ENCODE data around the gene CROCC2.

The CROCC2 gene

DNA sequence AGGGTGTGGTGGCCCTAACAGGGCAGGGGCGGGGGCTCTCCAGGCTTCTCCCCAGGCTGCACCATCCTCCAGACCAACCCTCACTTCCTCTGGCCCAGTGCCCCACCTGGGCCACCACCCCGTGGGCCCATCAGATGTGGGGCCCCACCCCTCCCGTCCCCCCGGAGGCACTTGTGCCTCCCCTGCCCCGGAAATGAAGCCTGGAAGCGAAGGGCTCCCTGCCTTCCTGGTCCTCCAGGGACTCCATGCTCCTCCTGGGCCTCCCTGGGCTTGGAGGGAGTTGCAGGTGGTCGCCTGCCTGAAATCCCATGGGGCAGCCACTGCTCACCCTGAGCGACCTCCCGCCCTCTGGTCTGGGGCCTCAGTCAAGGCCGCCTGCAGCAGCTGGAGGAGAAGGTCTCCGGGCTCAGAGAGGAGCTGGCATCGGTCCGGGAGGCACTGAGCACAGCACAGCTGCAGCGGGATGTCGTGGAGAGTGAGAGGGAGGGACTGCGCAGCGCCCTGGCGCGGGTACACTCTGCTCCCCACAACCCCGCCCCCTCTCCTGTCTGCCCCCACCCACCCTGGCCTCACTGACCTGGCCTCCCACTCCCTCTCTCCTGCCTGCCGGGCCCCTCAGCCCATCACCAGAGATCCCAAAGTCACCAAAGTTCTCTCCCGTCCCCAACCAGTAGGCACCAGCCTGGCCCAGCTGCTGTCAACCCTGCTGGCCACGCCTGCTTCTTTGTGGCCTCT lies 28.0 kb downstream of the CROCC2 start:
- Histone ChIP-seq H3K4me3 (replicated peaks; ENCODE audit: insufficient read depth, low read length) (no peak overlapping the region), H3K27me3 (ENCODE audit: insufficient read depth, poor library complexity, severe bottlenecking) (peaks cover 2% of the 10 kb centered on the region), H3K27ac (replicated peaks) (no peak overlapping the region)
- no peak for DNase-seq (ENCODE audit: low read depth in 1 of 2, low spot score in 1 of 2)
- TF ChIP-seq POLR2AphosphoS5 (IDR thresholded peaks at IDR 0.05; ENCODE audit: low read depth) (no peak), GABPA (IDR thresholded peaks at IDR 0.05; ENCODE audit: low read depth) (no peak), SPI1 (IDR thresholded peaks at IDR 0.05; ENCODE audit: borderline replicate concordance, low read depth) (no peak)
- TF ChIP-seq, protein P1, sequence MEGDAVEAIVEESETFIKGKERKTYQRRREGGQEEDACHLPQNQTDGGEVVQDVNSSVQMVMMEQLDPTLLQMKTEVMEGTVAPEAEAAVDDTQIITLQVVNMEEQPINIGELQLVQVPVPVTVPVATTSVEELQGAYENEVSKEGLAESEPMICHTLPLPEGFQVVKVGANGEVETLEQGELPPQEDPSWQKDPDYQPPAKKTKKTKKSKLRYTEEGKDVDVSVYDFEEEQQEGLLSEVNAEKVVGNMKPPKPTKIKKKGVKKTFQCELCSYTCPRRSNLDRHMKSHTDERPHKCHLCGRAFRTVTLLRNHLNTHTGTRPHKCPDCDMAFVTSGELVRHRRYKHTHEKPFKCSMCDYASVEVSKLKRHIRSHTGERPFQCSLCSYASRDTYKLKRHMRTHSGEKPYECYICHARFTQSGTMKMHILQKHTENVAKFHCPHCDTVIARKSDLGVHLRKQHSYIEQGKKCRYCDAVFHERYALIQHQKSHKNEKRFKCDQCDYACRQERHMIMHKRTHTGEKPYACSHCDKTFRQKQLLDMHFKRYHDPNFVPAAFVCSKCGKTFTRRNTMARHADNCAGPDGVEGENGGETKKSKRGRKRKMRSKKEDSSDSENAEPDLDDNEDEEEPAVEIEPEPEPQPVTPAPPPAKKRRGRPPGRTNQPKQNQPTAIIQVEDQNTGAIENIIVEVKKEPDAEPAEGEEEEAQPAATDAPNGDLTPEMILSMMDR (IDR thresholded peaks at IDR 0.05; ENCODE audit: insufficient read depth, low read length) = no peak
- TF ChIP-seq, protein P2, sequence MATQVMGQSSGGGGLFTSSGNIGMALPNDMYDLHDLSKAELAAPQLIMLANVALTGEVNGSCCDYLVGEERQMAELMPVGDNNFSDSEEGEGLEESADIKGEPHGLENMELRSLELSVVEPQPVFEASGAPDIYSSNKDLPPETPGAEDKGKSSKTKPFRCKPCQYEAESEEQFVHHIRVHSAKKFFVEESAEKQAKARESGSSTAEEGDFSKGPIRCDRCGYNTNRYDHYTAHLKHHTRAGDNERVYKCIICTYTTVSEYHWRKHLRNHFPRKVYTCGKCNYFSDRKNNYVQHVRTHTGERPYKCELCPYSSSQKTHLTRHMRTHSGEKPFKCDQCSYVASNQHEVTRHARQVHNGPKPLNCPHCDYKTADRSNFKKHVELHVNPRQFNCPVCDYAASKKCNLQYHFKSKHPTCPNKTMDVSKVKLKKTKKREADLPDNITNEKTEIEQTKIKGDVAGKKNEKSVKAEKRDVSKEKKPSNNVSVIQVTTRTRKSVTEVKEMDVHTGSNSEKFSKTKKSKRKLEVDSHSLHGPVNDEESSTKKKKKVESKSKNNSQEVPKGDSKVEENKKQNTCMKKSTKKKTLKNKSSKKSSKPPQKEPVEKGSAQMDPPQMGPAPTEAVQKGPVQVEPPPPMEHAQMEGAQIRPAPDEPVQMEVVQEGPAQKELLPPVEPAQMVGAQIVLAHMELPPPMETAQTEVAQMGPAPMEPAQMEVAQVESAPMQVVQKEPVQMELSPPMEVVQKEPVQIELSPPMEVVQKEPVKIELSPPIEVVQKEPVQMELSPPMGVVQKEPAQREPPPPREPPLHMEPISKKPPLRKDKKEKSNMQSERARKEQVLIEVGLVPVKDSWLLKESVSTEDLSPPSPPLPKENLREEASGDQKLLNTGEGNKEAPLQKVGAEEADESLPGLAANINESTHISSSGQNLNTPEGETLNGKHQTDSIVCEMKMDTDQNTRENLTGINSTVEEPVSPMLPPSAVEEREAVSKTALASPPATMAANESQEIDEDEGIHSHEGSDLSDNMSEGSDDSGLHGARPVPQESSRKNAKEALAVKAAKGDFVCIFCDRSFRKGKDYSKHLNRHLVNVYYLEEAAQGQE (IDR thresholded peaks at IDR 0.05; ENCODE audit: insufficient replicate concordance, low read depth) = no peak

DNA sequence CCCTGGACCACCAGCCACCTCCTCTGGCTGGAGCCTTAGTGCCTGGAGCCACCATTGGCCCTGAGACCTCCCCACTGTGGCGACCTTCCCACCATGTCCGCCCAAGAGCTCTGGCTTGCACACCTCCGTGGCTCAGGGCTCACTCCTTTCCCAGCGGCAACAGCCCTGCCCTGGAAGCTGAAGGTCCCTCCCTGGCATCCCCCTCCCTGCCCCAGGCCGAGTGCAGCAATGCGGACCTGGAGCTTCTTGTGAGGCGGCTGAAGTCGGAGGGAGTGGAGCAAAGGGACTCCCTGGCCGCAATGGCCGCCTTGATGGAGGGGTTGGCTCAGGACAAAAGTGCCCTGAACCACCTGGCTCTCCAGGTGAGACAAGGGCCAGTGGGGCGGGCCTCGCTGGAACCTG lies 28.6 kb downstream of the CROCC2 start:
- H3K27me3 ChIP-seq (ENCODE audit: insufficient read depth, poor library complexity, severe bottlenecking) = peaks cover 6% of the 10 kb centered on the region
- no peak for TF ChIP-seq POLR2AphosphoS5 (IDR thresholded peaks at IDR 0.05; ENCODE audit: low read depth)
- TF ChIP-seq, protein P2 (IDR thresholded peaks at IDR 0.05; ENCODE audit: insufficient replicate concordance, low read depth) = no peak
- TF ChIP-seq GABPA (IDR thresholded peaks at IDR 0.05; ENCODE audit: low read depth) = no peak
- no peak for TF ChIP-seq SPI1 (IDR thresholded peaks at IDR 0.05; ENCODE audit: borderline replicate concordance, low read depth)
- TF ChIP-seq, protein P1 (IDR thresholded peaks at IDR 0.05; ENCODE audit: insufficient read depth, low read length) = no peak
- no peak overlapping the region for H3K4me3 ChIP-seq (replicated peaks; ENCODE audit: insufficient read depth, low read length)
- DNase-seq (ENCODE audit: low read depth in 1 of 2, low spot score in 1 of 2) = no peak
- no peak overlapping the region for H3K27ac ChIP-seq (replicated peaks)

DNA sequence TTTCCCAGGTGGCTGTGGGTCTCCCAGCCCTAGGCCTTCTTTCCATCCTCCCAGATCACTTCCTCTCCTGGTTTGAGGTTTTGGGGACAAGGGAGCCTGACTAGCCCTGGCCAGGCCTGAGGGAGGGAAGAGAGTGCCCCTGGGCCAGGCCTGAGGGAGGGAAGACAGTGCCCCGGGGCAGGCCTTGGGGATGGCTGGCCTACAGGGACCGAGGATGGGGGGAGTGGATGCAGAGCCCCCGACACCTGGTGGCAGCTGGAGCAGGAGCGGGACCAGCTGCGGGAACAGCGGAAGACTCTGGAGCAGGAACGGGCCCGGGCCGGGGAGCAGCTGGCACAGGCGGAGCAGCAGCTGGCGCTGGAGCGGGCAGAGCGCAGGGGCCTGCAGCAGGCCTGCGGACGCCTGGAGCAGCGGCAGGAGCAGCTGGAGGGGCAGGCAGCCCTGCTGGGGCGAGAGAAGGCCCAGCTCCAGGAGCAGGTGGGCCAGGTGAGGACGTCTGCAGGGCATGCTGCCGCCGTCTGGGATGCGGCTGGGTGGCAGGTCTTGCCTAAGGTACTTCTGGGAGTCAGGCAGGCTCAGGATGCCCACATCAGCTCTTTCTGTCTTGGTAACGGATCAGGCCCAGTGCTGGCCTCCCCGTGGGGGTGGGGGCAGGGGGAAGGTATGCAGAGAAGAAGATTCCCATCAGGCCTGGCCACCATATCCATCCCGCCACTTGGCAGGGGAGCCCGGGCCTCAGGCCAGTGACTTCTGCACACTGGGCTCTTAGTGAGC lies 29.2 kb downstream of the CROCC2 start:
- no peak for TF ChIP-seq SPI1 (IDR thresholded peaks at IDR 0.05; ENCODE audit: borderline replicate concordance, low read depth)
- DNase-seq (ENCODE audit: low read depth in 1 of 2, low spot score in 1 of 2) = no peak
- H3K4me3 ChIP-seq (replicated peaks; ENCODE audit: insufficient read depth, low read length) = no peak overlapping the region
- no peak overlapping the region for H3K27ac ChIP-seq (replicated peaks)
- peaks cover 7% of the 10 kb centered on the region for H3K27me3 ChIP-seq (ENCODE audit: insufficient read depth, poor library complexity, severe bottlenecking)

DNA sequence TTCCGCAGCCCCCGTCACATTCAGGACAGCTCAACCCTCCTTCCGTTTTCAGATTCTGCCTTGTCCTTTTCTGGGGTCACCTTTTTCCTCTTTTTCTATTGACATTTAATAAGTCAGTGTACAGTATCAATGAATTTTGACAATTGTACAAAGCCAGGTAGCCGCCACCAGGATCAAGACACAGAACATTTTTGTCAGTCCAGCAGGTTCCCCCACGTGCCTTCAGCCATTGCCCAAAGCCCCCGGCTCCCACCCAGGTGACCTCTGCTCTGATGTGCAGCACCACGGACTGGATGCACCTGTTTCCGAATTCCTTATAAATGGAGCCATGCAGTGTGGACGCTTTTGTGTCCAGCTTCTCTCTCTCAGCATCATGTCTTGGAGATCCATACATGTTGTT lies 30.0 kb downstream of the CROCC2 start:
- TF ChIP-seq, protein P2 (IDR thresholded peaks at IDR 0.05; ENCODE audit: insufficient replicate concordance, low read depth) = no peak
- TF ChIP-seq, protein P1 (IDR thresholded peaks at IDR 0.05; ENCODE audit: insufficient read depth, low read length) = no peak
- TF ChIP-seq GABPA (IDR thresholded peaks at IDR 0.05; ENCODE audit: low read depth) = no peak
- no peak for TF ChIP-seq SPI1 (IDR thresholded peaks at IDR 0.05; ENCODE audit: borderline replicate concordance, low read depth)
- no peak for TF ChIP-seq POLR2AphosphoS5 (IDR thresholded peaks at IDR 0.05; ENCODE audit: low read depth)
- Histone ChIP-seq H3K27ac (replicated peaks) (no peak overlapping the region), H3K4me3 (replicated peaks; ENCODE audit: insufficient read depth, low read length) (no peak overlapping the region), H3K27me3 (ENCODE audit: insufficient read depth, poor library complexity, severe bottlenecking) (peaks cover 11% of the 10 kb centered on the region)
- DNase-seq (ENCODE audit: low read depth in 1 of 2, low spot score in 1 of 2) = no peak

Data from HL-60 (cell line).